ENCODE measurements around the gene ACAP2.
"Not testable (repeated sequence)": the region's sequence is repeated elsewhere in the genome, so short reads cannot be mapped to it uniquely, and the experiment has no call there.

The ACAP2 gene

GRCh38 chr3:195442573-195443390, at the start of gene ACAP2:
TSS of gene ACAP2 (minus strand) at chr3:195443020. CDS start at chr3:195442847, 173 bp downstream.
- peak; percentile 99 for DNase-seq

GRCh38 chr3:195475614-195476013, 32.8 kb upstream of the ACAP2 start:
- no peak for DNase-seq

GRCh38 chr3:195475116-195475515, 32.3 kb upstream of the ACAP2 start:
- not testable (repeated sequence) for DNase-seq

GRCh38 chr3:195468841-195469240, 26.0 kb upstream of the ACAP2 start:
- no peak for DNase-seq

GRCh38 chr3:195468391-195468776, 25.6 kb upstream of the ACAP2 start:
- DNase-seq: peak; percentile 7

- no peak for DNase-seq
Measured at GRCh38 chr3:195467641-195468390, 25.0 kb upstream of the ACAP2 start.

GRCh38 chr3:195466251-195466650, 23.4 kb upstream of the ACAP2 start:
- DNase-seq: no peak

- DNase-seq: not testable (repeated sequence)
Measured at GRCh38 chr3:195462922-195463321, 20.1 kb upstream of the ACAP2 start.

- no peak for DNase-seq
Measured at GRCh38 chr3:195462308-195462610, 19.4 kb upstream of the ACAP2 start.

GRCh38 chr3:195461594-195462307, 18.9 kb upstream of the ACAP2 start:
- DNase-seq: no peak

- DNase-seq: no peak
Measured at GRCh38 chr3:195460091-195460713, 17.4 kb upstream of the ACAP2 start.

GRCh38 chr3:195458316-195458717, 15.5 kb upstream of the ACAP2 start:
- DNase-seq: no peak

GRCh38 chr3:195455789-195456188, 13.0 kb upstream of the ACAP2 start:
- no peak for DNase-seq

GRCh38 chr3:195453236-195453635, 10.4 kb upstream of the ACAP2 start:
- DNase-seq: no peak

GRCh38 chr3:195451373-195452015, 8.7 kb upstream of the ACAP2 start:
- DNase-seq: no peak

GRCh38 chr3:195450731-195451229, 8.0 kb upstream of the ACAP2 start:
- DNase-seq: no peak

- DNase-seq: no peak
Measured at GRCh38 chr3:195448205-195448875, 5.5 kb upstream of the ACAP2 start.

- no peak for DNase-seq
Measured at GRCh38 chr3:195447201-195447600, 4.4 kb upstream of the ACAP2 start.

- DNase-seq: no peak
Measured at GRCh38 chr3:195446359-195446758, 3.5 kb upstream of the ACAP2 start.

- no peak for DNase-seq
Measured at GRCh38 chr3:195445885-195446284, 3.1 kb upstream of the ACAP2 start.

GRCh38 chr3:195443391-195443989, 670 bp upstream of the ACAP2 start:
- no peak for DNase-seq
